Lung (tissue), 12 donors: Measurements from ENCODE around the gene HMGCS2. TPM values are rescaled to one million over a fixed set of nuclear protein-coding genes. Genes with fewer than 3 reads are reported as not detected.
A peak's percentile ranks its signal among the peaks of the same experiment; 100 is the strongest.

Experiments
- ATAC-seq: fragments of 200-7000 bp; cut with Tn5 transposase; one replicate; pipeline ENCODE4 v1.9.1; 2020; ENCODE audit warnings: moderate number of reproducible peaks; ENCODE audit not compliant: insufficient read depth, low FRiP score
- DNase-seq, 3 donors: peaks; one replicate each; pipeline ENCODE4 v3.0.0-alpha.2; 2013 to 2017
- H3K27ac ChIP-seq, 2 donors: one replicate each; pipeline ENCODE4 v1.5.1; 2013; ENCODE audit warnings: mild to moderate bottlenecking in 2 of 2, moderate library complexity in 2 of 2, control low read depth in 1 of 2, inconsistent platforms in 1 of 2, low read depth in 1 of 2, low read length in 1 of 2
- H3K27me3 ChIP-seq, 3 donors: one replicate each; pipeline ENCODE4 v1.5.1; 2013; ENCODE audit warnings: low read length in 2 of 3; ENCODE audit not compliant: control insufficient read depth in 3 of 3, insufficient read depth in 3 of 3
- H3K36me3 ChIP-seq, 4 donors: one replicate each; pipeline ENCODE4 v1.5.1; 2013; ENCODE audit warnings: low read length in 4 of 4, mild to moderate bottlenecking in 1 of 4, moderate library complexity in 1 of 4; ENCODE audit not compliant: control insufficient read depth in 4 of 4, insufficient read depth in 4 of 4
- H3K4me1 ChIP-seq, 5 donors: one replicate each; pipeline ENCODE4 v1.5.1; 2013; ENCODE audit warnings: low read length in 5 of 5, mild to moderate bottlenecking in 2 of 5, moderate library complexity in 1 of 5; ENCODE audit not compliant: control insufficient read depth in 5 of 5, insufficient read depth in 5 of 5
- H3K4me3 ChIP-seq: one replicate; pipeline ENCODE4 v1.5.1; 2013; ENCODE audit warnings: mild to moderate bottlenecking, control low read depth, moderate library complexity
- H3K9ac ChIP-seq, 2 donors: one replicate each; pipeline ENCODE4 v1.5.1; 2013; ENCODE audit warnings: low read length in 2 of 2, control low read depth in 1 of 2; ENCODE audit not compliant: insufficient read depth in 1 of 2
- H3K9me3 ChIP-seq, 4 donors: one replicate each; pipeline ENCODE4 v1.5.1; 2013; ENCODE audit warnings: low read length in 3 of 4, mild to moderate bottlenecking in 1 of 4, moderate library complexity in 1 of 4; ENCODE audit not compliant: control insufficient read depth in 4 of 4, insufficient read depth in 3 of 4
- CTCF ChIP-seq: IDR thresholded peaks from 2 replicates; pipeline ENCODE4 v1.5.1; 2012; ENCODE audit warnings: mild to moderate bottlenecking; ENCODE audit errors: control extremely low read depth, extremely low read depth
- WGBS, 2 donors: extraction: QIAGEN DNeasy Blood & Tissue Kit; methylation state at CpG; one replicate each; pipeline ENCODE4 v1.1.7; 2013; 5-methylcytosine and 5-hydroxymethylcytosine counted together
- polyA plus RNA-seq, 2 donors: library from polyadenylated mRNA; stranded (reverse); fragments of 200-250 nt; gene quantifications; one replicate each; pipeline ENCODE4 v1.2.1, GENCODE V29; 2013
- total RNA-seq, 2 donors: library from RNA; depleted of rRNA in 1 of 2; stranded (reverse); fragments of >200 nt in 1 of 2; gene quantifications; one replicate each; pipeline ENCODE4 v1.2.1, GENCODE V29; 2014 to 2021
- donor health status: control.
- donor health status: control.
- donor health status: Bipolar disorder and iron deficiency.
- donor health status: healthy.
- donor health status: DM: yes; HTN: yes; CAD: no.

The HMGCS2 gene
- total and polyA plus RNA-seq, 4 donors = 0.28 to 4.2 (median 0.52) TPM; not detected in 1

GRCh38 chr1:119779869-119780356, 11.2 kb upstream of the HMGCS2 start:
- Histone ChIP-seq H3K4me1 (peaks cover 2 to 47% (median 28%) of the 10 kb centered on the region in 5 donors), H3K9ac (peak overlapping the region in 1 of 2 donors; percentile 8), H3K27ac (peak overlapping the region in 1 of 2 donors; percentile 26), H3K36me3 (no peaks in the 10 kb centered on the region), H3K4me3 (no peak overlapping the region), H3K9me3 (no peaks in the 10 kb centered on the region), H3K27me3 (no peaks in the 10 kb centered on the region)
- peak; percentile 89 to 97 (median 95) for DNase-seq
- TF ChIP-seq CTCF = no peak
- WGBS, 2 donors = 28 to 50% methylated on average over 5 of the region's 5 CpGs
- peak; percentile 64 for ATAC-seq

DNA sequence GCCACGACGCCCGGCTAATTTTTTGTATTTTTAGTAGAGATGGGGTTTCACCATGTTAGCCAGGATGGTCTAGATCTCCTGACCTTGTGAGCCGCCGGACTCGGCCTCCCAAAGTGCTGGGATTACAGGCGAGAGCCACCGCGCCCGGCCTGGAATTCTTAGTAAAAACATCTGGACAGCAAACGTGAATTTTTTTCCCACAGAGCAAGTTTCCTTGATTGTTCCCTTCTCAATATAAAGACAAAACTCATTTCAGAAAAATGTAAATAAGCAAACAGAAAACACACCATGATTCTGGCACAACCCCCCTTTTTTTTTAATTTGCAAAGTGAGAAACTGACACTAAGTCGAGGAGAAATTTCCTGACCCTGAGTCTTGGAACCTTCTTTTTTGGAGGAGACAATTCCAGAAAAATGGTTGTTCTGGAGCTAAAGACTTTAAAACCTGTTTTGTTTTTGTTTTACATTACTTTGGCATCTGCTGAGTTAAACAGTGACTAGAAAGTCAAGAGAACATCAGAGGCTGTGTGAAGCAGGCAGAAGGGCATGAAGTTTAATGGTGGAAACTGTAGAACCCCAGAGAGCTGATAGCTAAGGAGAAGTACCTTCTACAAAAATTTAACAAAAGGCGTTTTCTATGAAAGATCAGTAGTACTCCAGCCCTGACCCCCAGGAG, 10.3 kb upstream of the HMGCS2 start:
- H3K27ac ChIP-seq = no peak overlapping the region

GRCh38 chr1:119778359-119778758, 9.7 kb upstream of the HMGCS2 start:
- Histone ChIP-seq H3K4me3 (no peak overlapping the region), H3K9ac (no peak overlapping the region), H3K4me1 (peaks cover 2 to 47% (median 23%) of the 10 kb centered on the region in 5 donors), H3K9me3 (no peaks in the 10 kb centered on the region), H3K36me3 (no peaks in the 10 kb centered on the region), H3K27me3 (no peaks in the 10 kb centered on the region), H3K27ac (no peak overlapping the region)
- ATAC-seq (no peak), DNase-seq (no peak)
- 77 to 93% methylated on average over 6 of the region's 6 CpGs for WGBS, 2 donors
- TF ChIP-seq CTCF = no peak

More for the DNA sequence above, 10.3 kb upstream of the HMGCS2 start:
- no peak for TF ChIP-seq CTCF
- H3K4me1 ChIP-seq = peaks cover 2 to 47% (median 24%) of the 10 kb centered on the region in 5 donors
- DNase-seq = no peak
- no peaks in the 10 kb centered on the region for H3K9me3 ChIP-seq
- WGBS, 2 donors = 87 to 90% methylated on average over 13 of the region's 13 CpGs
- H3K4me3 ChIP-seq = no peak overlapping the region
- no peaks in the 10 kb centered on the region for H3K36me3 ChIP-seq
- H3K27me3 ChIP-seq = no peaks in the 10 kb centered on the region
- no peak for ATAC-seq
- H3K9ac ChIP-seq = no peak overlapping the region
